SK-N-SH (cell line): ENCODE results near the gene PRPSAP2. TPM values are rescaled to one million over a fixed set of nuclear protein-coding genes. Genes with fewer than 3 reads are reported as not detected.

Experiments
- CTCF ChIA-PET: fragments of 300-600, 350-600 bp; formaldehyde crosslinking; extraction: SDS; loops from one replicate; lab custom pipeline; 2021; lab: Yijun Ruan, JAX
- POLR2A ChIA-PET: fragments of 350-600 bp; sonication (Branson Sonifier 250); formaldehyde crosslinking; extraction: SDS; loops from one replicate; lab custom pipeline; 2020; ENCODE audit warnings: antibody characterized with exemption, inconsistent platforms; lab: Yijun Ruan, JAX
- DNase-seq: peaks from one replicate; pipeline ENCODE4 v3.0.0; 2012
- H2AFZ ChIP-seq: fragments of 200-600 bp; sonication (generic); 2 replicates; pipeline ENCODE4 v1.8.1; 2016; ENCODE audit warnings: antibody characterized with exemption, mild to moderate bottlenecking, low read depth
- H3F3A ChIP-seq: fragments of 200-600 bp; sonication (generic); replicated peaks from 2 replicates; pipeline ENCODE3; 2016; ENCODE audit warnings: antibody characterized with exemption, mild to moderate bottlenecking; ENCODE audit not compliant: insufficient read depth
- H3K27ac ChIP-seq, 2 experiments: fragments of 200-500 bp in 1 of 2; fragments of 200-600 bp in 1 of 2; sonication (Bioruptor generic) in 1 of 2; sonication (generic), shearing (Covaris generic) in 1 of 2; 2 replicates each; pipeline versions ENCODE4 v1.5.1 to v1.6.1; 2014 to 2016; ENCODE audit warnings: low read depth in 2 of 2, inconsistent platforms in 1 of 2, low read length in 1 of 2, mild to moderate bottlenecking in 1 of 2, mixed read lengths in 1 of 2
- H3K27me3 ChIP-seq: fragments of 200-600 bp; sonication (generic), shearing (Covaris generic); 2 replicates; pipeline ENCODE4 v1.6.1; 2016; ENCODE audit warnings: mixed run types; ENCODE audit not compliant: insufficient read depth
- H3K36me3 ChIP-seq, 2 experiments: fragments of 200-500 bp in 1 of 2; fragments of 200-600 bp in 1 of 2; sonication (Bioruptor generic) in 1 of 2; sonication (generic) in 1 of 2; replicated peaks in 1 of 2; 2 replicates each; pipeline versions ENCODE3 to v1.5.1; 2014 to 2016; ENCODE audit warnings: low read length in 1 of 2, mild to moderate bottlenecking in 1 of 2; ENCODE audit not compliant: insufficient read depth in 2 of 2, control insufficient read depth in 1 of 2
- H3K4me1 ChIP-seq, 2 experiments: fragments of 200-500 bp in 1 of 2; fragments of 200-600 bp in 1 of 2; sonication (Bioruptor generic) in 1 of 2; sonication (generic), shearing (Covaris generic) in 1 of 2; 2 replicates each; pipeline versions ENCODE4 v1.5.1 to v1.6.1; 2014 to 2016; ENCODE audit warnings: low read depth in 1 of 2, low read length in 1 of 2, mixed run types in 1 of 2; ENCODE audit not compliant: insufficient read depth in 2 of 2, control insufficient read depth in 1 of 2
- H3K4me2 ChIP-seq: fragments of 200-600 bp; sonication (generic), shearing (Covaris generic); 2 replicates; pipeline ENCODE4 v1.6.1; 2017; ENCODE audit warnings: mixed run types
- H3K4me3 ChIP-seq, 2 experiments: fragments of 200-500 bp in 1 of 2; fragments of 200-600 bp in 1 of 2; sonication (Bioruptor generic) in 1 of 2; sonication (generic), shearing (Covaris generic) in 1 of 2; 2 replicates each; pipeline versions ENCODE4 v1.5.1 to v1.8.1; 2014 to 2016; ENCODE audit warnings: low read depth in 2 of 2, inconsistent platforms in 1 of 2, low read length in 1 of 2, mild to moderate bottlenecking in 1 of 2, mixed read lengths in 1 of 2, moderate library complexity in 1 of 2
- H3K79me2 ChIP-seq: fragments of 200-600 bp; sonication (generic); 2 replicates; pipeline ENCODE4 v1.8.1; 2017; ENCODE audit warnings: mild to moderate bottlenecking; ENCODE audit not compliant: insufficient read depth
- H3K9ac ChIP-seq: fragments of 200-600 bp; sonication (generic); 2 replicates; pipeline ENCODE4 v1.6.1; 2017; ENCODE audit warnings: mixed run types
- H3K9me2 ChIP-seq: fragments of 200-600 bp; sonication (generic); 2 replicates; pipeline ENCODE4 v1.6.1; 2017; ENCODE audit warnings: mixed run types
- H3K9me3 ChIP-seq: fragments of 200-600 bp; sonication (generic); 2 replicates; pipeline ENCODE4 v1.6.1; 2017; ENCODE audit warnings: mixed run types, mild to moderate bottlenecking, moderate library complexity
- H4K20me1 ChIP-seq: fragments of 200-600 bp; sonication (generic); 2 replicates; pipeline ENCODE4 v1.6.1; 2017; ENCODE audit warnings: mild to moderate bottlenecking, mixed run types; ENCODE audit not compliant: insufficient read depth
- CTCF ChIP-seq: fragments of 200-600 bp; sonication (generic); IDR thresholded peaks from 2 replicates; pipeline ENCODE4 v1.6.1; 2017; ENCODE audit warnings: antibody characterized with exemption, mild to moderate bottlenecking, moderate library complexity
- ELF1 ChIP-seq: IDR thresholded peaks from 2 replicates; pipeline ENCODE4 v1.4.0; 2012
- EP300 ChIP-seq, 2 experiments: IDR thresholded peaks; 2 replicates each; pipeline versions ENCODE4 v1.4.0 to v1.6.1; 2012; ENCODE audit warnings: borderline replicate concordance in 1 of 2, low read depth in 1 of 2, low read length in 1 of 2
- FOSL2 ChIP-seq: IDR thresholded peaks from 2 replicates; pipeline ENCODE4 v1.4.0; 2012; ENCODE audit warnings: low read depth, mild to moderate bottlenecking, moderate library complexity, borderline replicate concordance
- FOXJ3 ChIP-seq: sonication (generic); formaldehyde crosslinking; IDR thresholded peaks from 2 replicates; pipeline ENCODE4 v1.5.1; 2020; ENCODE audit warnings: mild to moderate bottlenecking, missing genetic modification reagents
- JUND ChIP-seq: IDR thresholded peaks from 2 replicates; pipeline ENCODE4 v1.4.0; 2012
- MXI1 ChIP-seq: IDR thresholded peaks from 2 replicates; pipeline ENCODE4 v1.6.1; 2012; ENCODE audit warnings: mild to moderate bottlenecking, low read depth, low read length, improper control_type of control experiment
- NRF1 ChIP-seq: IDR thresholded peaks from 2 replicates; pipeline ENCODE4 v1.6.1; 2012; ENCODE audit warnings: low read depth, mild to moderate bottlenecking, low read length
- PBX3 ChIP-seq: IDR thresholded peaks from 2 replicates; pipeline ENCODE4; 2012
- RCOR1 ChIP-seq: fragments of 150-350 bp; IDR thresholded peaks from 2 replicates; pipeline ENCODE4 v1.6.1; 2017; ENCODE audit warnings: antibody characterized with exemption, low read length
- SIN3A ChIP-seq: IDR thresholded peaks from 2 replicates; pipeline ENCODE4 v1.6.1; 2012; ENCODE audit warnings: low read depth, mild to moderate bottlenecking, low read length, moderate library complexity, borderline replicate concordance
- TCF12 ChIP-seq: IDR thresholded peaks from 2 replicates; pipeline ENCODE4 v1.4.0; 2012
- TEAD4 ChIP-seq: IDR thresholded peaks from 2 replicates; pipeline ENCODE4 v1.4.0; 2012; ENCODE audit warnings: mild to moderate bottlenecking, borderline replicate concordance; ENCODE audit not compliant: insufficient read depth
- WGBS: methylation state at CpG from one replicate; pipeline ENCODE4 v1.1.6; 2017; ENCODE audit warnings: low lambda C conversion rate; 5-methylcytosine and 5-hydroxymethylcytosine counted together
- polyA plus RNA-seq, 3 experiments: library from polyadenylated mRNA; depleted of rRNA; stranded (reverse); fragments of >200 nt; gene quantifications; 2 replicates each; pipeline ENCODE4 v1.2.3, GENCODE V29; 2012

PRPSAP2 gene
- polyA plus RNA-seq, 1 of the 3 experiments (the other 2 are of a cell fraction): 27.6 TPM

- no peak overlapping the region for H3K4me3 ChIP-seq
- H3K79me2 ChIP-seq: peaks cover 22% of the 10 kb centered on the region
- DNase-seq: no peak
- H3K4me2 ChIP-seq: no peak overlapping the region
- H3K36me3 ChIP-seq: peaks cover 14 to 20% of the 10 kb centered on the region in 2 experiments
- H3K9ac ChIP-seq: no peak overlapping the region
- 90% methylated on average over 8 of the region's 8 CpGs for WGBS
- no peaks in the 10 kb centered on the region for H4K20me1 ChIP-seq
- no peaks in the 10 kb centered on the region for H3K9me2 ChIP-seq
- no peaks in the 10 kb centered on the region for H3K9me3 ChIP-seq
- H2AFZ ChIP-seq: no peak overlapping the region
- POLR2A ChIA-PET: no interaction called here
- H3K4me1 ChIP-seq: no peaks in the 10 kb centered on the region
- H3K27ac ChIP-seq: no peak overlapping the region
- H3K27me3 ChIP-seq: no peaks in the 10 kb centered on the region
- CTCF ChIA-PET: no interaction called here
- TF ChIP-seq ELF1: no peak
- TF ChIP-seq NRF1: no peak
- no peak for TF ChIP-seq FOXJ3
- no peak for TF ChIP-seq RCOR1
- no peak for TF ChIP-seq SIN3A
- no peaks in the 10 kb centered on the region for H3F3A ChIP-seq
Measured at GRCh38 chr17:18866866-18867813, 9.2 kb downstream of the PRPSAP2 start.

GRCh38 chr17:18877104-18877645, 19.2 kb downstream of the PRPSAP2 start:
- TF ChIP-seq FOSL2: peak; percentile 49; the same call in 1 of the 2 replicates
- TF ChIP-seq PBX3: 0 out of 2 replicates have a peak, but pooled peaks have one; percentile 19
- peak in 1 of 2 experiments; percentile 50; a peak in 1 of 4 replicates for TF ChIP-seq EP300 (IDR thresholded peaks at IDR 0.05; ENCODE audit: borderline replicate concordance in 1 of 2, low read depth in 1 of 2, low read length in 1 of 2)
- no peak for TF ChIP-seq MXI1
- TF ChIP-seq TEAD4: no peak
- peak; percentile 20; the same call in 1 of the 2 replicates for TF ChIP-seq TCF12
- no peak for TF ChIP-seq CTCF
- peak; percentile 45; the same call in 1 of the 2 replicates for TF ChIP-seq JUND
- ChIA-PET POLR2A (no interaction called here), CTCF (no interaction called here)
- no peaks in the 10 kb centered on the region for H3K27me3 ChIP-seq
- H3K9me3 ChIP-seq: no peaks in the 10 kb centered on the region
- WGBS: 72% methylated on average over 6 of the region's 6 CpGs
- no peak overlapping the region for H3K4me2 ChIP-seq
- no peak for DNase-seq
- H3K9ac ChIP-seq: no peak overlapping the region
- H3K9me2 ChIP-seq: no peaks in the 10 kb centered on the region
- H4K20me1 ChIP-seq: no peaks in the 10 kb centered on the region
- H3K4me1 ChIP-seq: no peaks in the 10 kb centered on the region
- H2AFZ ChIP-seq: no peak overlapping the region
- peaks cover 20 to 35% of the 10 kb centered on the region in 2 experiments for H3K36me3 ChIP-seq
- H3F3A ChIP-seq: no peaks in the 10 kb centered on the region
- no peak overlapping the region for H3K4me3 ChIP-seq
- peak overlapping the region in 1 of 2 experiments; percentile 23; a peak in 1 of 4 replicates for H3K27ac ChIP-seq
- no peaks in the 10 kb centered on the region for H3K79me2 ChIP-seq
